Esophagus (tissue), 2 donors: ENCODE measurements around the gene PNPLA2. TPM values are rescaled to one million over a fixed set of nuclear protein-coding genes. Genes with fewer than 3 reads are reported as not detected.
A peak's percentile ranks its signal among the peaks of the same experiment; 100 is the strongest.

Source experiments
- H3K27ac ChIP-seq, 2 donors: one replicate each; pipeline ENCODE4 v1.5.1; 2013; ENCODE audit warnings: low read depth in 2 of 2, mild to moderate bottlenecking in 2 of 2, inconsistent platforms in 1 of 2, low read length in 1 of 2, moderate library complexity in 1 of 2
- H3K27me3 ChIP-seq, 2 donors: one replicate each; pipeline ENCODE4 v1.6.1; 2013; ENCODE audit warnings: low read length in 2 of 2, control low read depth in 1 of 2, mild to moderate bottlenecking in 1 of 2; ENCODE audit not compliant: insufficient read depth in 2 of 2, control insufficient read depth in 1 of 2
- H3K36me3 ChIP-seq, 2 donors: one replicate each; pipeline ENCODE4 v1.6.1; 2013; ENCODE audit warnings: low read length in 1 of 2; ENCODE audit not compliant: control insufficient read depth in 2 of 2, insufficient read depth in 2 of 2
- H3K4me1 ChIP-seq, 2 donors: one replicate each; pipeline ENCODE4 v1.6.1; 2013; ENCODE audit warnings: low read length in 1 of 2; ENCODE audit not compliant: control insufficient read depth in 2 of 2, insufficient read depth in 2 of 2
- H3K4me3 ChIP-seq, 2 donors: one replicate each; pipeline ENCODE4 v1.5.1; 2013; ENCODE audit warnings: low read length in 2 of 2, mild to moderate bottlenecking in 2 of 2, low read depth in 1 of 2, moderate library complexity in 1 of 2
- H3K9me3 ChIP-seq, 2 donors: one replicate each; pipeline ENCODE4 v1.6.1; 2013; ENCODE audit warnings: mild to moderate bottlenecking in 2 of 2, low read depth in 1 of 2, low read length in 1 of 2, moderate library complexity in 1 of 2; ENCODE audit not compliant: control insufficient read depth in 2 of 2, insufficient read depth in 1 of 2
- WGBS, 2 donors: extraction: QIAGEN DNeasy Blood & Tissue Kit; methylation state at CpG; one replicate each; pipeline ENCODE4 v1.1.7; 2013; 5-methylcytosine and 5-hydroxymethylcytosine counted together
- polyA plus RNA-seq, 2 donors: library from polyadenylated mRNA; stranded (reverse); fragments of 200-250 nt; gene quantifications; one replicate each; pipeline ENCODE4 v1.2.3, GENCODE V29; 2013
- donor health status: healthy with polysubstance abuse.
- donor health status: Bipolar disorder and iron deficiency.

PNPLA2 gene
- polyA plus RNA-seq, 2 donors: 51.7 to 53.2 TPM

GRCh38 chr11:783581-784015 is 35.1 kb upstream of the PNPLA2 start:
- no peak overlapping the region for H3K4me3 ChIP-seq
- H3K27ac ChIP-seq: peak overlapping the region in 1 of 2 donors; percentile 23
- no peaks in the 10 kb centered on the region for H3K27me3 ChIP-seq
- peaks cover 0 to 11% of the 10 kb centered on the region in 2 donors for H3K36me3 ChIP-seq
- no peaks in the 10 kb centered on the region for H3K9me3 ChIP-seq
- H3K4me1 ChIP-seq: peaks cover 0 to 20% of the 10 kb centered on the region in 2 donors
- WGBS, 2 donors: 17 to 25% methylated on average over 24 of the region's 24 CpGs

- no peaks in the 10 kb centered on the region for H3K27me3 ChIP-seq
- WGBS, 2 donors: 76 to 78% methylated on average over 23 to 24 of the region's 24 CpGs
- H3K36me3 ChIP-seq: peaks cover 0 to 2% of the 10 kb centered on the region in 2 donors
- peaks cover 0 to 12% of the 10 kb centered on the region in 2 donors for H3K4me1 ChIP-seq
- H3K9me3 ChIP-seq: no peaks in the 10 kb centered on the region
- H3K27ac ChIP-seq: no peak overlapping the region
- H3K4me3 ChIP-seq: no peak overlapping the region
Observed at GRCh38 chr11:786235-787083, 32.3 kb upstream of the PNPLA2 start.

- H3K4me1 ChIP-seq: peaks cover 0 to 8% of the 10 kb centered on the region in 2 donors
- H3K27me3 ChIP-seq: no peaks in the 10 kb centered on the region
- 84 to 90% methylated on average over 23 to 24 of the region's 24 CpGs for WGBS, 2 donors
- H3K4me3 ChIP-seq: no peak overlapping the region
- no peaks in the 10 kb centered on the region for H3K9me3 ChIP-seq
- no peak overlapping the region for H3K27ac ChIP-seq
- peaks cover 0 to 5% of the 10 kb centered on the region in 2 donors for H3K36me3 ChIP-seq
Observed at GRCh38 chr11:787084-787675, 31.5 kb upstream of the PNPLA2 start.

GRCh38 chr11:788009-788640 is 30.6 kb upstream of the PNPLA2 start:
- no peaks in the 10 kb centered on the region for H3K27me3 ChIP-seq
- 58 to 62% methylated on average over 26 to 28 of the region's 28 CpGs for WGBS, 2 donors
- peaks cover 0 to 8% of the 10 kb centered on the region in 2 donors for H3K36me3 ChIP-seq
- H3K4me1 ChIP-seq: peaks cover 0 to 4% of the 10 kb centered on the region in 2 donors
- H3K9me3 ChIP-seq: no peaks in the 10 kb centered on the region
- H3K4me3 ChIP-seq: no peak overlapping the region
- H3K27ac ChIP-seq: no peak overlapping the region

- no peak overlapping the region for H3K27ac ChIP-seq
- H3K27me3 ChIP-seq: no peaks in the 10 kb centered on the region
- 24 to 25% methylated on average over 31 of the region's 31 CpGs for WGBS, 2 donors
- H3K36me3 ChIP-seq: peaks cover 0 to 12% of the 10 kb centered on the region in 2 donors
- no peaks in the 10 kb centered on the region for H3K9me3 ChIP-seq
- H3K4me3 ChIP-seq: no peak overlapping the region
- no peaks in the 10 kb centered on the region for H3K4me1 ChIP-seq
Observed at GRCh38 chr11:788953-789940, 29.5 kb upstream of the PNPLA2 start.

- Histone ChIP-seq H3K4me3 (no peak within 1 kb of the TSS), H3K27ac (no peak within 1 kb of the TSS), H3K27me3 (no peaks in the 10 kb centered on the region), H3K4me1 (peaks cover 0 to 5% of the 10 kb centered on the region in 2 donors), H3K36me3 (peaks cover 0 to 12% of the 10 kb centered on the region in 2 donors), H3K9me3 (no peaks in the 10 kb centered on the region)
- 3 to 5% methylated on average over 40 to 44 of the region's 44 CpGs for WGBS, 2 donors
Observed at GRCh38 chr11:789943-790342, 28.8 kb upstream of the PNPLA2 start, which contains the start of gene CEND1. CEND1 (minus strand) TSS chr11:790090; CDS start chr11:788576, 1,514 bp downstream.

- Histone ChIP-seq H3K27me3 (no peaks in the 10 kb centered on the region), H3K9me3 (no peaks in the 10 kb centered on the region), H3K4me3 (no peak overlapping the region), H3K4me1 (peaks cover 2 to 14% of the 10 kb centered on the region in 2 donors), H3K36me3 (peaks cover 0 to 12% of the 10 kb centered on the region in 2 donors), H3K27ac (no peak overlapping the region)
- WGBS, 2 donors: 67 to 68% methylated on average over 18 of the region's 18 CpGs
Observed at GRCh38 chr11:790721-791564, 27.8 kb upstream of the PNPLA2 start.

- Histone ChIP-seq H3K9me3 (no peaks in the 10 kb centered on the region), H3K36me3 (peaks cover 0 to 12% of the 10 kb centered on the region in 2 donors), H3K4me3 (no peak overlapping the region), H3K27ac (no peak overlapping the region), H3K4me1 (peaks cover 6 to 21% of the 10 kb centered on the region in 2 donors), H3K27me3 (no peaks in the 10 kb centered on the region)
- 93% methylated on average over 47 to 49 of the region's 49 CpGs for WGBS, 2 donors
Observed at GRCh38 chr11:791658-792534, 26.8 kb upstream of the PNPLA2 start.
